D721Med (cell line): Measurements from ENCODE around the gene CYP26B1.
"Not testable (repeated sequence)": the region's sequence is repeated elsewhere in the genome, so short reads cannot be mapped to it uniquely, and the experiment has no call there.

ENCODE experiments used
- DNase-seq: peaks from one replicate; pipeline ENCODE4 v3.0.0; 2011; ENCODE audit warnings: low spot score; ENCODE audit not compliant: insufficient read length
- FAIRE-seq: peaks from 2 replicates; lab custom pipeline; 2011; peaks lifted over from hg19 to GRCh38; lab: Jason Lieb, UNC
- CTCF ChIP-seq: IDR thresholded peaks from 2 replicates; pipeline ENCODE4 v1.5.1; 2012; ENCODE audit warnings: mild to moderate bottlenecking, control low read depth; ENCODE audit not compliant: insufficient read depth; ENCODE audit errors: missing control alignments

Gene CYP26B1

DNA sequence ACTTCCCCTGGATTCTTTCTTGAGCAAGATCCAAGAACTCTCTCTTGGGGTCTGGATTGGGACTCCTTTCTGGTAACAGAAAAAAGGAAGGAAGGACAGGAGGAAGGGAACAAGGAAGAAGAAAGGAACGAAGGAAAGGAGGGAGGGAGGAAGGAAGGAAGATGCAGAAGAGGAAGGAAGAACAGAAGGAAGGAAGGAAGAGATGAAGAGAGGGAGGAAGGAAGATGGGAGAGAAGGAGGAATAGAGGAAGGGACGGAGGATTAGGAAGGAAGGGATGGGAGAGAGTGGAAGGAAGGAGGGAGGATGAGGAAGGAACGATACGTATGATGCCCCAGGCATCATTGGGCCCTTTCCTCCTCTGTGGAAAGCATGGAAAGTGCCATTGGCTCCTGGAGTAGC is 58.6 kb downstream of the CYP26B1 start:
- DNase-seq (no peak), FAIRE-seq (no peak)
- TF ChIP-seq CTCF = no peak

DNA sequence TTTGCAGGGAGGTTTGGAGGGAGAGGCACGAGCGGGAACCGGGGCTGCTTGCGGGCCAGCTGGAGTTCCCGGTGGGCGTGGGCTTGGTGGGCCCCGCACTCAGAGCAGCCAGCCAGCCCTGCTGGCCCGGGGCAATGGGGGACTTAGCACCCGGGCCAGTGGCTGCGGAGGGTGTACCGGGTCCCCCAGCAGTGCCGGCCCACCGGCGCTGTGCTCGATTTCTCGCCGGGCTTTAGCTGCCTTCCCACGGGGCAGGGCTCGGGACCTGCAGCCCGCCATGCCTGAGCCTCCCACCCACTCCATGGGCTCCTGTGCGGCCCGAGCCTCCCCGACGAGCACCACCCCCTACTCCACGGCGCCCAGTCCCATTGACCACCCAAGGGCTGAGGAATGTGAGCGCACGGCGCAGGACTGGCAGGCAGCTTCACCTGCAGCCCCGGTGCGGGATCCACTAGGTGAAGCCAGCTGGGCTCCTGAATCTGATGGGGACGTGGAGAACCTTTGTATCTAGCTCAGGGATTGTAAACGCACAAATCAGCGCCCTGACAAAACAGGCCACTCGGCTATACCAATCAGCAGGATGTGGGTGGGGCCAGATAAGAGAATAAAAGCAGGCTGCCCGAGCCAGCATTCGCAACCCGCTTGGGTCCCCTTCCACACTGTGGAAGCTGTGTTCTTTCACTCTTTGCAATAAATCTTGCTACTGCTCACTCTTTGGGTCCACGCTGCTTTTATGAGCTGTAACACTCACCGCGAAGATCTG is 60.6 kb downstream of the CYP26B1 start:
- not testable (repeated sequence) for DNase-seq, FAIRE-seq

DNA sequence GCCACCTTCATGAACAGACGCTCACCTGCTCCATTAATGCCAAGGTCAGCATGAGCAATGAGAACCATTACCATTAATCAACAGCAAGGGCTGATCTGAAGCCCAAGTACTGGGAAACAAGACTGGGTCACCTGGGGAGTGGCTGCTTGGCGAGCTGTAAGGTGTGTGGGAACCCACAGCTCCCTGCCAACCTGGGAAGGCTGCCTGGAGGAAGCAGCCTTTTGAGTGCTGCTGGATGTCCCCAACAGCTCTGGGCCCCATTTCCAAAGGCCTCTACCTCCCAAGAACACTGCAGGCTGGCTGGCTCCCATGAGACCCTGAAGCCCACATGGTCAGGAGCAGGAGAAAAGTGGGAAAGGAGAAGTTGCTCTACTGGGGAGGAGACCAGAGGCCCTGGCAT is 62.1 kb downstream of the CYP26B1 start:
- no peak for FAIRE-seq
- no peak for DNase-seq
- no peak for TF ChIP-seq CTCF

DNA sequence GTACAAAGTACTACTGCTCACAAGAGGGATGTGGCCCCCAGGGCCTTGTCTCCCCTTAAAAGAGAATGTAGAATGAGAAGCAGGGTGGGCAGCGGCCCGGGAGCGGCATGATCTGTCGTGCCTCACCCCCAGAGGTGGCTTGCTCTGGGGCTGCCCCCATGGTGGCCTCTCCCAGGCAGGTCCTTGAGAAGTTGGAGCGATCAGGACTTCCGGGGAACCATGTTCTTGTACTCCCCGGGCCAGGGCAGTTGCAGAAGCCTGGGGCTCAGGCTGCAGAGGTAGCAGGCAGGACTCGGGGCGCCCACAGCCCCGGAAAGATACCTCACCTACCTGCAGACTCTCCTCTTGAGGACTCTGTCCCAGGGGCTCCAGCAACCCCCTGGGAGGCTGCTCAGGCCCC is 62.6 kb downstream of the CYP26B1 start:
- DNase-seq = no peak
- no peak for TF ChIP-seq CTCF
- FAIRE-seq = no peak

DNA sequence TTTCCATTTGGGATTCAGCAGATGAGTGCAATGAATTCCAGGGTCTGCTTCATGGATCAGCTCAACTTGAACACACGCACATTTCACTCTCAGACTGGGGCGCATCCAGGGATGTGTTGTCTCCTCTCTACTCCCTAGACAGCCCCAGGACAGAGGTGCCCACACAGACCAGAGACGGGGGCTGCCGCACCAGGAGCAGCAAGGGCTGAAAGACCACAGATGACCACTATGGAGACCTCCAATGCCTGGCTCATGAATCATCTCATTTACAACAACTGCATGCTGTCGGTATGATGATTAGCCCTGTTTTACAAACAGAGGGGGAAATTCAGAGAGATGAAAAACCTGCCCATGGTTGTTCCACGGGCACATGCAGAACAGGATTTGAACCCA is 63.1 kb downstream of the CYP26B1 start:
- DNase-seq (no peak), FAIRE-seq (no peak)
- TF ChIP-seq CTCF = no peak

DNA sequence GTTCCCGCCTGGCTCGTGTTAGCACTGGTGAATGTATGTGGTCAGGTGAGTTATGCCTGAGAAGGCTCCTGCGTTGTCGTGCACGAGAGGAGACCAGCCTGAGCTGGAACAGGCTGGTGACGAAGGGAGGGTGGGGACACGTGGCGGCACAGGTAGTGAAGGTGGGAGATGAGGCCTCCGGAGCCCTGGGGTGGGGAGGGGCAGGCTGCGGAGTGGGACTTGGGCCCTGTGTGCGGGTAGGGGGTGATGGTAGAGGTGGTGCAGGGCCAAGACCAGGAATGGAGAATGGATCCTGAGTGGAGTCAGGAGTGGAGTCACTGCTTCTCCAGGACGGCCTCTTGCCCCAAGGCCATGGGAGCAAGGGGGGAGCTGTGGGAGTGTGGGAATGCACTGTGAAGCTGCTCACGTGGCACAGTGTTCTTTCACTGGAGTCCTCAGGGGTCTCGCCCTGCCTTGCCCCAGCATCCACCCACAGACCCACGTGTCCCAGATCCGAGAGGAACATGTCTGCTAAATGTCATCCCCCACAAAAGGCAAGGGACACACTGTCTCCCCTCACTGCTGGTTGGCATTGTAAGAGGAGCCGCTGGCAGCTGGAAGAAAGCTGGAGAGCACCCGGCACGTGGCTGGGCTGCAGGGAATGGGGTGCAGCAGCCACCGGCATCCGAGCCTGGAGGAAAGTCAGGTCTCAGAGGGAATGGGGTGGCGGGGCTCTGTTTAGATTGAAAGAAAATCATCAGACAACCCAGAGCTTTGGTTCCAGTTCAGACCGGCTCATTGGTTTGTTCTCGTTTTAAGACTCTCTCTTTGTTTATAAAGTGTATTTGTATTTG is 63.7 kb downstream of the CYP26B1 start:
- DNase-seq (no peak), FAIRE-seq (no peak)
- no peak for TF ChIP-seq CTCF

- DNase-seq (no peak), FAIRE-seq (no peak)
- TF ChIP-seq CTCF = no peak
Observed at GRCh38 chr2:72082887-72083286, 64.8 kb downstream of the CYP26B1 start.
